Neuronal stem cell (in vitro differentiated cells): Measurements from ENCODE around the gene NSD1.

Experiments
- DNase-seq: peaks from one replicate; pipeline ENCODE4 v3.0.0-alpha.2; 2013; ENCODE audit warnings: low spot score
- H2AFZ ChIP-seq: one replicate; pipeline ENCODE4 v1.6.1; 2013; ENCODE audit warnings: mild to moderate bottlenecking, low read length, inconsistent platforms
- H2AK5ac ChIP-seq: 2 replicates; pipeline ENCODE4 v1.6.1; 2013; ENCODE audit warnings: low read depth, mild to moderate bottlenecking, inconsistent platforms, low read length, moderate library complexity, mixed read lengths
- H2BK120ac ChIP-seq: 2 replicates; pipeline ENCODE4 v1.6.1; 2013; ENCODE audit warnings: low read depth, mild to moderate bottlenecking, inconsistent platforms, low read length, moderate library complexity, mixed read lengths
- H2BK12ac ChIP-seq: one replicate; pipeline ENCODE4 v1.6.1; 2013; ENCODE audit warnings: low read length, inconsistent platforms
- H2BK15ac ChIP-seq: 2 replicates; pipeline ENCODE4 v1.6.1; 2013; ENCODE audit warnings: mild to moderate bottlenecking, low read length, inconsistent platforms, mixed read lengths
- H2BK5ac ChIP-seq: one replicate; pipeline ENCODE4 v1.6.1; 2013; ENCODE audit warnings: inconsistent platforms, mild to moderate bottlenecking, low read length, moderate library complexity
- H3K14ac ChIP-seq: one replicate; pipeline ENCODE4 v1.6.1; 2013; ENCODE audit warnings: low read length, inconsistent platforms
- H3K18ac ChIP-seq: 2 replicates; pipeline ENCODE4 v1.6.1; 2013; ENCODE audit warnings: low read length, inconsistent platforms
- H3K23ac ChIP-seq: 2 replicates; pipeline ENCODE4 v1.6.1; 2013; ENCODE audit warnings: low read depth, mild to moderate bottlenecking, mixed read lengths, low read length, inconsistent platforms; ENCODE audit not compliant: poor library complexity
- H3K27ac ChIP-seq: replicated peaks from 3 replicates; pipeline ENCODE4 v1.5.1; 2013; ENCODE audit warnings: low read length, inconsistent platforms
- H3K27me3 ChIP-seq, 3 experiments: 2 replicates each; pipeline ENCODE4 v1.6.1; 2013; ENCODE audit warnings: low read length in 3 of 3, mild to moderate bottlenecking in 2 of 3, inconsistent platforms in 1 of 3, low read depth in 1 of 3, mixed read lengths in 1 of 3, moderate library complexity in 1 of 3; ENCODE audit not compliant: control insufficient read depth in 3 of 3, insufficient read depth in 3 of 3
- H3K36me3 ChIP-seq, 2 donors: replicated peaks in 1 of 2; 2 replicates each; pipeline ENCODE4 v1.6.1; 2013; ENCODE audit warnings: low read length in 2 of 2; ENCODE audit not compliant: control insufficient read depth in 2 of 2, insufficient read depth in 2 of 2
- H3K4ac ChIP-seq: 2 replicates; pipeline ENCODE4 v1.6.1; 2013; ENCODE audit warnings: inconsistent platforms, mild to moderate bottlenecking, low read length, moderate library complexity
- H3K4me1 ChIP-seq, 2 donors: 1 replicate in 1 of 2; 2 replicates in 1 of 2; pipeline ENCODE4 v1.6.1; 2013; ENCODE audit warnings: low read length in 2 of 2, low read depth in 1 of 2; ENCODE audit not compliant: control insufficient read depth in 2 of 2, insufficient read depth in 1 of 2
- H3K4me2 ChIP-seq: one replicate; pipeline ENCODE4 v1.6.1; 2013; ENCODE audit warnings: mild to moderate bottlenecking, low read length, inconsistent platforms; ENCODE audit not compliant: insufficient read depth, poor library complexity, severe bottlenecking
- H3K4me3 ChIP-seq, 2 donors: 2 replicates each; pipeline ENCODE4 v1.5.1; 2013; ENCODE audit warnings: low read length in 2 of 2, mild to moderate bottlenecking in 2 of 2, inconsistent platforms in 1 of 2, moderate library complexity in 1 of 2
- H3K79me1 ChIP-seq: one replicate; pipeline ENCODE4 v1.6.1; 2013; ENCODE audit warnings: low read depth, mild to moderate bottlenecking, inconsistent platforms, low read length, moderate library complexity
- H3K9ac ChIP-seq: one replicate; pipeline ENCODE4 v1.6.1; 2013; ENCODE audit warnings: mild to moderate bottlenecking, low read depth, low read length, inconsistent platforms; ENCODE audit not compliant: poor library complexity
- H3K9me3 ChIP-seq, 2 donors: replicated peaks in 1 of 2; 2 replicates each; pipeline versions ENCODE3 to v1.6.1; 2013; ENCODE audit warnings: low read length in 2 of 2, mild to moderate bottlenecking in 2 of 2, inconsistent platforms in 1 of 2, low read depth in 1 of 2, mixed read lengths in 1 of 2, moderate library complexity in 1 of 2; ENCODE audit not compliant: control insufficient read depth in 2 of 2, insufficient read depth in 1 of 2
- H4K8ac ChIP-seq: one replicate; pipeline ENCODE4 v1.6.1; 2013; ENCODE audit warnings: low read depth, mild to moderate bottlenecking, inconsistent platforms, low read length, moderate library complexity
- H4K91ac ChIP-seq: one replicate; pipeline ENCODE4 v1.6.1; 2013; ENCODE audit warnings: low read length, low read depth, mild to moderate bottlenecking, inconsistent platforms; ENCODE audit not compliant: poor library complexity
- WGBS, 2 donors: extraction: QIAGEN DNeasy Blood & Tissue Kit; methylation state at CpG; one replicate each; pipeline ENCODE4 v1.1.7; 2013; ENCODE audit warnings: missing lambda C conversion rate in 2 of 2, mixed read lengths in 1 of 2; ENCODE audit not compliant: insufficient read length in 2 of 2, insufficient replicate concordance in 1 of 2; ENCODE audit errors: extremely low coverage in 2 of 2; 5-methylcytosine and 5-hydroxymethylcytosine counted together

The NSD1 gene

GRCh38 chr5:177300236-177300880, 166.8 kb downstream of the NSD1 start:
- H3K9me3 ChIP-seq, result no peaks in the 10 kb centered on the region
- no peak overlapping the region for H3K4me3 ChIP-seq
- H2BK5ac ChIP-seq, result no peak overlapping the region
- H3K18ac ChIP-seq, result no peak overlapping the region
- WGBS, 2 donors, result no CpG with 5 or more reads among the region's 4 CpGs
- H2BK12ac ChIP-seq, result no peak overlapping the region
- H3K27me3 ChIP-seq, result peaks cover 0 to 6% (median 4%) of the 10 kb centered on the region in 3 experiments
- no peak overlapping the region for H2AFZ ChIP-seq
- DNase-seq, result no peak
- H3K27ac ChIP-seq, result no peak overlapping the region
- no peak overlapping the region for H3K4me2 ChIP-seq
- no peak overlapping the region for H3K9ac ChIP-seq
- no peak overlapping the region for H4K91ac ChIP-seq
- no peak overlapping the region for H2BK120ac ChIP-seq
- no peak overlapping the region for H2AK5ac ChIP-seq
- H3K23ac ChIP-seq, result no peak overlapping the region
- no peak overlapping the region for H4K8ac ChIP-seq
- peaks cover 8% of the 10 kb centered on the region for H3K79me1 ChIP-seq
- no peak overlapping the region for H3K4ac ChIP-seq
- H3K36me3 ChIP-seq, result peaks cover 24 to 30% of the 10 kb centered on the region in 2 donors
- no peak overlapping the region for H2BK15ac ChIP-seq
- H3K14ac ChIP-seq, result no peak overlapping the region
- peaks cover 9 to 14% of the 10 kb centered on the region in 2 donors for H3K4me1 ChIP-seq

DNA sequence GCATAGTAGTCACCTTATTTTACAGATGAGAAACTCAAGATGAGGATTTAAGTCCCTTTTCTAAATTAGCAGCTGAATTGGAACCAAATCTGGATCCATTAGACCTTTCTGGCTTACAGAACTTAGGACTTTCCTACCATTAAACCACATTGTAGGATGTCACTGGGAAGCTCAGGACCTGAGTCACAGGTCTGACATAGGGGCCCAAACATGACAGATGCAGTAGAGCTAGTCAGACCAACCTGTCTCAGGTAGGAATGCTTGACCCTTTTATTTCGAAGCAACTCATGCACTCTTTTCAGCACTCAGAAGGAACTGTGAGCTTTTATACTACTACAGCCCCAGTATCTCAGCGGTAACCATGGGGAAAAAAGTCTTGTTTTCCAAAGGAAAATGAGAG, 167.4 kb downstream of the NSD1 start:
- Histone ChIP-seq H2BK12ac (no peak overlapping the region), H4K91ac (no peak overlapping the region), H3K23ac (no peak overlapping the region), H3K27ac (no peak overlapping the region), H3K9me3 (no peaks in the 10 kb centered on the region), H2AK5ac (no peak overlapping the region), H3K36me3 (peaks cover 21 to 36% of the 10 kb centered on the region in 2 donors), H3K4me3 (no peak overlapping the region), H3K18ac (no peak overlapping the region), H2BK5ac (no peak overlapping the region), H2AFZ (no peak overlapping the region), H3K4ac (no peak overlapping the region), H2BK15ac (no peak overlapping the region), H3K27me3 (peaks cover 0 to 6% (median 0%) of the 10 kb centered on the region in 3 experiments), H3K4me2 (no peak overlapping the region), H3K79me1 (peaks cover 8% of the 10 kb centered on the region), H3K4me1 (peaks cover 9 to 14% of the 10 kb centered on the region in 2 donors), H3K9ac (no peak overlapping the region), H2BK120ac (no peak overlapping the region), H4K8ac (no peak overlapping the region), H3K14ac (no peak overlapping the region)
- no CpG with 5 or more reads among the region's 2 CpGs for WGBS, 2 donors
- DNase-seq, result no peak

GRCh38 chr5:177301503-177302165, 168.1 kb downstream of the NSD1 start:
- H2AFZ ChIP-seq, result no peak overlapping the region
- H3K4me3 ChIP-seq, result peak overlapping the region in 1 of 2 donors; percentile 100
- H2BK15ac ChIP-seq, result no peak overlapping the region
- no peak for DNase-seq
- peaks cover 0 to 6% (median 0%) of the 10 kb centered on the region in 3 experiments for H3K27me3 ChIP-seq
- H3K23ac ChIP-seq, result peak overlapping the region; percentile 5
- no peak overlapping the region for H2BK5ac ChIP-seq
- peaks cover 8% of the 10 kb centered on the region for H3K79me1 ChIP-seq
- H3K18ac ChIP-seq, result no peak overlapping the region
- no peak overlapping the region for H3K27ac ChIP-seq
- no CpG with 5 or more reads among the region's 7 CpGs for WGBS, 2 donors
- H3K4me1 ChIP-seq, result peaks cover 9 to 14% of the 10 kb centered on the region in 2 donors
- H3K4me2 ChIP-seq, result no peak overlapping the region
- no peak overlapping the region for H4K91ac ChIP-seq
- peaks cover 22 to 43% of the 10 kb centered on the region in 2 donors for H3K36me3 ChIP-seq
- H3K9ac ChIP-seq, result no peak overlapping the region
- no peaks in the 10 kb centered on the region for H3K9me3 ChIP-seq
- H2AK5ac ChIP-seq, result no peak overlapping the region
- no peak overlapping the region for H3K4ac ChIP-seq
- no peak overlapping the region for H2BK120ac ChIP-seq
- no peak overlapping the region for H4K8ac ChIP-seq
- no peak overlapping the region for H3K14ac ChIP-seq
- H2BK12ac ChIP-seq, result no peak overlapping the region

- H3K14ac ChIP-seq, result no peak overlapping the region
- peak overlapping the region; percentile 97 for H2AFZ ChIP-seq
- no peak overlapping the region for H4K91ac ChIP-seq
- peaks cover 0 to 6% (median 0%) of the 10 kb centered on the region in 3 experiments for H3K27me3 ChIP-seq
- no peak overlapping the region for H3K27ac ChIP-seq
- H2BK15ac ChIP-seq, result no peak overlapping the region
- no peak overlapping the region for H2BK5ac ChIP-seq
- H2AK5ac ChIP-seq, result peak overlapping the region; percentile 93
- WGBS, 2 donors, result no CpG with 5 or more reads among the region's 24 CpGs
- H3K9ac ChIP-seq, result no peak overlapping the region
- H2BK120ac ChIP-seq, result no peak overlapping the region
- no peaks in the 10 kb centered on the region for H3K9me3 ChIP-seq
- H3K23ac ChIP-seq, result peak overlapping the region; percentile 99
- no peak overlapping the region for H4K8ac ChIP-seq
- peaks cover 27 to 52% of the 10 kb centered on the region in 2 donors for H3K36me3 ChIP-seq
- H2BK12ac ChIP-seq, result no peak overlapping the region
- peak overlapping the region; percentile 99 for H3K4me2 ChIP-seq
- peak overlapping the region; percentile 94 for H3K18ac ChIP-seq
- H3K4me3 ChIP-seq, result peak overlapping the region; percentile 88 to 100
- peaks cover 10% of the 10 kb centered on the region for H3K79me1 ChIP-seq
- H3K4ac ChIP-seq, result no peak overlapping the region
- DNase-seq, result no peak
- peaks cover 9 to 14% of the 10 kb centered on the region in 2 donors for H3K4me1 ChIP-seq
These were observed 169.0 kb downstream of the NSD1 start for GRCh38 chr5:177302354-177303110.
